Parathyroid adenoma (tissue), 2 donors: ENCODE results near the gene PPM1H.

Source experiments
- H2AFZ ChIP-seq: fragments of 300-600 bp; sonication (generic); one replicate; pipeline ENCODE4 v1.7.0; 2017; ENCODE audit warnings: antibody characterized with exemption, mild to moderate bottlenecking
- H3K27ac ChIP-seq: fragments of 300-600 bp; sonication (generic); one replicate; pipeline ENCODE4 v1.7.0; 2017
- H3K27me3 ChIP-seq: fragments of 300-600 bp; sonication (generic); one replicate; pipeline ENCODE4 v1.7.0; 2017; ENCODE audit warnings: low read length; ENCODE audit not compliant: control insufficient read depth, insufficient read depth
- H3K36me3 ChIP-seq: fragments of 300-600 bp; sonication (generic); one replicate; pipeline ENCODE4 v1.7.0; 2017; ENCODE audit warnings: low read length; ENCODE audit not compliant: control insufficient read depth, insufficient read depth
- H3K4me1 ChIP-seq: fragments of 300-600 bp; sonication (generic); one replicate; pipeline ENCODE4 v1.7.0; 2017; ENCODE audit warnings: control low read depth
- H3K4me2 ChIP-seq: fragments of 300-600 bp; sonication (generic); one replicate; pipeline ENCODE4 v1.7.0; 2017; ENCODE audit warnings: low read length
- H3K4me3 ChIP-seq: fragments of 300-600 bp; sonication (generic); one replicate; pipeline ENCODE4 v1.7.0; 2017; ENCODE audit warnings: low read depth, low read length
- H3K79me2 ChIP-seq: fragments of 300-600 bp; sonication (generic); one replicate; pipeline ENCODE4 v1.7.0; 2017; ENCODE audit warnings: control low read depth
- H3K9ac ChIP-seq: fragments of 300-600 bp; sonication (generic); one replicate; pipeline ENCODE4 v1.7.0; 2017; ENCODE audit warnings: mild to moderate bottlenecking
- H3K9me3 ChIP-seq: fragments of 300-600 bp; sonication (generic); one replicate; pipeline ENCODE4 v1.7.0; 2017; ENCODE audit warnings: low read length; ENCODE audit not compliant: control insufficient read depth
- TF ChIP-seq, protein P1 (sequence below): fragments of 300-600 bp; sonication (generic); IDR thresholded peaks from one replicate; pipeline ENCODE4 v1.7.0; 2017; ENCODE audit warnings: antibody characterized with exemption, mild to moderate bottlenecking
- donor health status: primary hyperparathyroidism.

PPM1H gene

DNA sequence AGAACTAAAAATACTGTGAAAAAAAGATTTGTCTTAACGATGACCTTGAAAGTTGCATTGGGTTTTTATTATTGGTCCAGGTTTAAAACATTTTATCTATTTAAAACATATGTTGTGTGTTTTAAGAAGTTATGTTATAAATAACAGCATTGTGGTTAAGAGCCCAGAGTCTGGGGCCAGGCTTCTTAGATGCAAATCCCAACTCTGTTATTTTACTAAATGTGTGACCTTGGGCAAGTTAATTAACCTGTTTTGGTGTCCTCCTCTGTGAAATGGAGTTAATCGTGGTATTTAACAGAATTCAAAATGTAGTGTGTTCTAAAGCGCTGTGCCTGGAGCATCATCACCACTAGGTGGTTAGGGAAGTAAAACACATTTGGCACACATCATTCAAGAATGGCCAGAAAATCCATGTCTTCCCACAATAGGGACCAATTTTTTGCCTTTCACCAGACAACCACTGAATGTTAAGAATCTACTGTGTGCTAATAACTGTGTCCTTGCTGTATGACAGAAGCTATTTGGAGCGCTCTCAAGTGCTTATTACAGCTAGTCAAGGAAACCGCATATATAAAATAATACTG is 335.0 kb downstream of the PPM1H start:
- H3K4me2 ChIP-seq: no peak overlapping the region
- H3K4me1 ChIP-seq: no peaks in the 10 kb centered on the region
- no peak overlapping the region for H3K27ac ChIP-seq
- no peaks in the 10 kb centered on the region for H3K27me3 ChIP-seq
- H3K79me2 ChIP-seq: no peaks in the 10 kb centered on the region
- TF ChIP-seq, protein P1, sequence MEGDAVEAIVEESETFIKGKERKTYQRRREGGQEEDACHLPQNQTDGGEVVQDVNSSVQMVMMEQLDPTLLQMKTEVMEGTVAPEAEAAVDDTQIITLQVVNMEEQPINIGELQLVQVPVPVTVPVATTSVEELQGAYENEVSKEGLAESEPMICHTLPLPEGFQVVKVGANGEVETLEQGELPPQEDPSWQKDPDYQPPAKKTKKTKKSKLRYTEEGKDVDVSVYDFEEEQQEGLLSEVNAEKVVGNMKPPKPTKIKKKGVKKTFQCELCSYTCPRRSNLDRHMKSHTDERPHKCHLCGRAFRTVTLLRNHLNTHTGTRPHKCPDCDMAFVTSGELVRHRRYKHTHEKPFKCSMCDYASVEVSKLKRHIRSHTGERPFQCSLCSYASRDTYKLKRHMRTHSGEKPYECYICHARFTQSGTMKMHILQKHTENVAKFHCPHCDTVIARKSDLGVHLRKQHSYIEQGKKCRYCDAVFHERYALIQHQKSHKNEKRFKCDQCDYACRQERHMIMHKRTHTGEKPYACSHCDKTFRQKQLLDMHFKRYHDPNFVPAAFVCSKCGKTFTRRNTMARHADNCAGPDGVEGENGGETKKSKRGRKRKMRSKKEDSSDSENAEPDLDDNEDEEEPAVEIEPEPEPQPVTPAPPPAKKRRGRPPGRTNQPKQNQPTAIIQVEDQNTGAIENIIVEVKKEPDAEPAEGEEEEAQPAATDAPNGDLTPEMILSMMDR: no peak
- no peaks in the 10 kb centered on the region for H3K36me3 ChIP-seq
- no peaks in the 10 kb centered on the region for H3K9me3 ChIP-seq
- no peak overlapping the region for H3K4me3 ChIP-seq
- H3K9ac ChIP-seq: no peak overlapping the region
- H2AFZ ChIP-seq: no peak overlapping the region

DNA sequence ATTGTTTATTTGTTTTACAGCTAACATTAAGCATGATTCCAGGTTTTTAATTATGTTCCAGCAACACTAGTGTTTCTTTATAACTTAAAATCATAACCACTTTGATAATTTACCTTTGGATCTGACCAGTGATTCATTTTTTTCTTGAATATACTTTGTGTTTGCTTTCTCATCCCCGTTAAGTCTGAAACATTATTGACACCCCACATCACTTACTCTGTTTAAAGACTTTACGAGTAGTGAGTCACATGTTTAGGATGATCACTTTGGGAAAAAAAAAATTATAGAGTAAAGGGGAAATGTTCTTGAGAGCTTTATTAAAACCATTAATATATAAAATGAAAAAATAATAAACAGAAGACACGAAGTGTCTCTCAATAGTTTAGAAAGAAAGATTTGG is 336.1 kb downstream of the PPM1H start:
- no peaks in the 10 kb centered on the region for H3K79me2 ChIP-seq
- H3K27me3 ChIP-seq: no peaks in the 10 kb centered on the region
- H3K9ac ChIP-seq: no peak overlapping the region
- no peaks in the 10 kb centered on the region for H3K4me1 ChIP-seq
- no peak overlapping the region for H3K4me3 ChIP-seq
- TF ChIP-seq, protein P1: no peak
- H3K27ac ChIP-seq: no peak overlapping the region
- no peak overlapping the region for H2AFZ ChIP-seq
- H3K36me3 ChIP-seq: no peaks in the 10 kb centered on the region
- no peaks in the 10 kb centered on the region for H3K9me3 ChIP-seq
- no peak overlapping the region for H3K4me2 ChIP-seq

GRCh38 chr12:62597253-62597652 is 337.7 kb downstream of the PPM1H start:
- Histone ChIP-seq H3K27ac (no peak overlapping the region), H3K4me3 (no peak overlapping the region), H3K27me3 (no peaks in the 10 kb centered on the region), H2AFZ (no peak overlapping the region), H3K9me3 (no peaks in the 10 kb centered on the region), H3K4me2 (no peak overlapping the region), H3K9ac (no peak overlapping the region), H3K36me3 (no peaks in the 10 kb centered on the region), H3K4me1 (no peaks in the 10 kb centered on the region), H3K79me2 (no peaks in the 10 kb centered on the region)
- TF ChIP-seq, protein P1: no peak
